Heart left ventricle (tissue), 16 donors: ENCODE measurements around the gene HNRNPDL. TPM values are rescaled to one million over a fixed set of nuclear protein-coding genes. Genes with fewer than 3 reads are reported as not detected.
A peak's percentile ranks its signal among the peaks of the same experiment; 100 is the strongest.

Experiments
- ATAC-seq, 4 donors: fragments of 200-7000 bp; cut with Tn5 transposase; one replicate each; pipeline ENCODE4 v1.9.1; 2020 to 2022; ENCODE audit warnings: moderate library complexity in 4 of 4, mild to moderate bottlenecking in 3 of 4, moderate number of reproducible peaks in 1 of 4
- DNase-seq, 5 donors: peaks; one replicate each; pipeline ENCODE4 v3.0.0-alpha.2; 2020
- H3K27ac ChIP-seq, 12 donors: fragments of 200-600 bp; sonication (generic) in 4 of 12; one replicate each; pipeline versions ENCODE4 v1.5.0 to v1.8.0; 2016 to 2022; ENCODE audit warnings: mild to moderate bottlenecking in 2 of 12
- H3K27me3 ChIP-seq, 9 donors: fragments of 200-600 bp; sonication (generic) in 2 of 9; one replicate each; pipeline versions ENCODE4 v1.5.1 to v1.8.0; 2016 to 2022; ENCODE audit warnings: mild to moderate bottlenecking in 3 of 9
- H3K36me3 ChIP-seq, 9 donors: fragments of 200-600 bp; sonication (generic) in 2 of 9; one replicate each; pipeline versions ENCODE4 v1.5.0 to v1.8.0; 2018 to 2022; ENCODE audit warnings: mild to moderate bottlenecking in 2 of 9
- H3K4me1 ChIP-seq, 12 donors: fragments of 200-600 bp; sonication (generic) in 4 of 12; one replicate each; pipeline versions ENCODE4 v1.5.0 to v1.8.0; 2016 to 2022; ENCODE audit warnings: mild to moderate bottlenecking in 3 of 12
- H3K4me3 ChIP-seq, 12 donors: fragments of 200-600 bp; sonication (generic) in 4 of 12; one replicate each; pipeline versions ENCODE4 v1.5.0 to v1.8.0; 2017 to 2022; ENCODE audit warnings: mild to moderate bottlenecking in 9 of 12, moderate library complexity in 4 of 12
- H3K9me3 ChIP-seq, 12 donors: fragments of 200-600 bp; sonication (generic) in 4 of 12; one replicate each; pipeline versions ENCODE4 v1.5.0 to v1.8.0; 2016 to 2022; ENCODE audit warnings: mild to moderate bottlenecking in 1 of 12
- POLR2A ChIP-seq, 2 donors: fragments of 450-650 bp; IDR thresholded peaks; one replicate each; pipeline ENCODE4 v1.6.1; 2017; ENCODE audit warnings: antibody characterized with exemption in 2 of 2, mild to moderate bottlenecking in 2 of 2, moderate library complexity in 2 of 2
- WGBS, 4 donors: extraction: QIAGEN DNeasy Blood & Tissue Kit in 2 of 4; methylation state at CpG; one replicate each; pipeline versions ENCODE4 v1.1.5 to v1.1.7; 2013 to 2018; 5-methylcytosine and 5-hydroxymethylcytosine counted together
- intact Hi-C, 10 donors: fragments of 100-400 bp; cut with DNase I; formaldehyde crosslinking; loops; one replicate each; pipeline versions ENCODE4 v1.11.1 to v1.14.2; 2022
- polyA plus RNA-seq, 2 donors: library from polyadenylated mRNA; stranded (reverse); fragments of 200-250 nt; gene quantifications; one replicate each; pipeline ENCODE4 v1.2.3, GENCODE V29; 2013
- total RNA-seq, 9 donors: library from RNA; depleted of rRNA in 2 of 9; stranded (reverse); fragments of >200 nt in 2 of 9; fragmentation: NEBNext Ultra II Directional in 3 of 9; extraction: Animal tissue kit (Norgen Biotek cat#: 25700) in 3 of 9; gene quantifications; one replicate each; pipeline versions ENCODE4 v1.1.0 to v1.2.4, GENCODE V29; 2016 to 2023
- TF ChIP-seq, protein P1 (sequence below), 12 donors: fragments of 200-600 bp; sonication (generic) in 4 of 12; IDR thresholded peaks; one replicate each; pipeline versions ENCODE4 v1.5.0 to v1.8.0; 2018 to 2022; ENCODE audit warnings: antibody characterized with exemption in 12 of 12, mild to moderate bottlenecking in 5 of 12
- donor health status: ischemic (EF 13 %, LVEDD 7.1; RV severe dilation, severe dysfunction).
- donor health status: healthy with polysubstance abuse.
- donor health status: DM: no; HTN: yes; CAD: no.
- donor health status: DM: no; HTN: no; CAD: no.
- donor health status: ischemic (EF 25% LVEDD 6.9; RV normal size, moderate dysfunction).
- donor health status: ischemic (EF 25% LVEDD 5.7; RV mildly dilated, moderate dysfunction).
- donor health status: healthy.
- donor health status: DM: yes; HTN: yes; CAD: no.
- donor health status: ischemic (EF 35%, LVEDD 5.7; RV mildly dilated, moderate dysfunction).
- donor health status: nonischemic (EF 11% LVEDD 7.7; RV severe dilation, severe dysfunction).
- donor health status: DM: yes; HTN: yes; CAD: no.
- donor health status: PGD.
- donor health status: ischemic (EF 29% LVEDD 5.4; RV normal size, mild dysfunction).
- donor health status: nonischemic (EF 23%, LVEDD 6.1; RV moderate dilation, normal function).

HNRNPDL gene
- total and polyA plus RNA-seq, 11 donors: 90.8 to 236 (median 142) TPM

DNA sequence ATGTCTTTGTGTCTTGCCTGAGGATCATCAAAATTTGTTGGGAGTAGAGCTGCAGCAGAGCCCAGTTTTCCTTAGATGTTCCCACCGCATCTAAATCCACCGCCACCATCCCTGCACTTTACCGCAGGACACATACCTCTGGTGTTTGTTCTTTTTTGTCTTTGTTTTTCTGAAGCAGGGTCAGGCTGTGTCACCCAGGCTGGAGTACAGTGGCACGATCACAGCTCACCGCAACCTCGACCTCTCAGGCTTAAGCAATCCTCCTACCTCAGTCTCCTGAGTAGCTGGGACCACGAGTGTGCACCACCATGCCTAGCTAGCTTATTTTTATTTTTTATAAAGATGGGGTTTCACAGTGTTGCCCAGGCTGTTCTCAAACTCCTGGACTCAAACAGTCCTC lies 4.7 kb upstream of the HNRNPDL start:
- Histone ChIP-seq H3K4me1 (peaks cover 0 to 21% (median 7%) of the 10 kb centered on the region in 12 donors), H3K36me3 (peaks cover 0 to 5% (median 0%) of the 10 kb centered on the region in 9 donors), H3K9me3 (no peaks in the 10 kb centered on the region), H3K4me3 (no peak overlapping the region), H3K27ac (no peak overlapping the region), H3K27me3 (no peaks in the 10 kb centered on the region)
- ATAC-seq: no peak
- 95 to 97% (median 97%) methylated on average over 7 of the region's 7 CpGs for WGBS, 4 donors
- intact Hi-C loops: loop anchor here in 3 of 10 donors (5.0 to 10.0 kb wide), 3 partner anchors 150 to 602 kb away; partner anchors contain the start of genes COPS4 (in 1 of the 3) and LIN54 (in 1 of the 3)
- no peak for DNase-seq
- TF ChIP-seq, protein P1, sequence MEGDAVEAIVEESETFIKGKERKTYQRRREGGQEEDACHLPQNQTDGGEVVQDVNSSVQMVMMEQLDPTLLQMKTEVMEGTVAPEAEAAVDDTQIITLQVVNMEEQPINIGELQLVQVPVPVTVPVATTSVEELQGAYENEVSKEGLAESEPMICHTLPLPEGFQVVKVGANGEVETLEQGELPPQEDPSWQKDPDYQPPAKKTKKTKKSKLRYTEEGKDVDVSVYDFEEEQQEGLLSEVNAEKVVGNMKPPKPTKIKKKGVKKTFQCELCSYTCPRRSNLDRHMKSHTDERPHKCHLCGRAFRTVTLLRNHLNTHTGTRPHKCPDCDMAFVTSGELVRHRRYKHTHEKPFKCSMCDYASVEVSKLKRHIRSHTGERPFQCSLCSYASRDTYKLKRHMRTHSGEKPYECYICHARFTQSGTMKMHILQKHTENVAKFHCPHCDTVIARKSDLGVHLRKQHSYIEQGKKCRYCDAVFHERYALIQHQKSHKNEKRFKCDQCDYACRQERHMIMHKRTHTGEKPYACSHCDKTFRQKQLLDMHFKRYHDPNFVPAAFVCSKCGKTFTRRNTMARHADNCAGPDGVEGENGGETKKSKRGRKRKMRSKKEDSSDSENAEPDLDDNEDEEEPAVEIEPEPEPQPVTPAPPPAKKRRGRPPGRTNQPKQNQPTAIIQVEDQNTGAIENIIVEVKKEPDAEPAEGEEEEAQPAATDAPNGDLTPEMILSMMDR (IDR thresholded peaks at IDR 0.05): no peak
- TF ChIP-seq POLR2A (IDR thresholded peaks at IDR 0.05): no peak

DNA sequence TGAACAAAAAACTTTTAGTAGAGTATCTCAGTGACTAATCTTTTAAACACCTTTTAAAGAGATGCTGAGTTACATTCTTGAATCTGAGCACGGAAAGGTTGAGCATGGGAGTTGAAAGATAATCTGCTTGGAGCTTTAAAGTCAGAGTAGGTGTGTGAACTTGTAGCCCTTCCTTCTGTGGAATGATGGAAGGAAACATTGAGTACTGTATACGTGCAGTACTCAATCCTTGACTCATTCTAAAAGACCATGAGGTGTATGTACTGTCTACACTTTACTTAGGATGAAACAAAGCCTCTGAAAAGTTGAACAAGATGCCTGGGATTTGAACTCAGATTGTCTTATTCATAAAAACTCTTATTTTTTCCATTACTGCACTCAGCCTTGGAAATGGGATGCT lies 3.5 kb upstream of the HNRNPDL start:
- ATAC-seq (no peak), DNase-seq (no peak)
- Histone ChIP-seq H3K27ac (no peak overlapping the region), H3K4me1 (peaks cover 0 to 21% (median 7%) of the 10 kb centered on the region in 12 donors), H3K4me3 (no peak overlapping the region), H3K36me3 (peaks cover 0 to 5% (median 0%) of the 10 kb centered on the region in 9 donors), H3K27me3 (no peaks in the 10 kb centered on the region), H3K9me3 (no peaks in the 10 kb centered on the region)
- intact Hi-C loops: loop anchor here in 3 of 10 donors (5.0 to 10.0 kb wide), 3 partner anchors 149 to 604 kb away; partner anchors contain the start of genes COPS4 (in 1 of the 3) and LIN54 (in 1 of the 3)
- 61 to 79% (median 74%) methylated on average over 2 of the region's 2 CpGs for WGBS, 4 donors
- TF ChIP-seq, protein P1 (IDR thresholded peaks at IDR 0.05): no peak
- TF ChIP-seq POLR2A (IDR thresholded peaks at IDR 0.05): no peak

DNA sequence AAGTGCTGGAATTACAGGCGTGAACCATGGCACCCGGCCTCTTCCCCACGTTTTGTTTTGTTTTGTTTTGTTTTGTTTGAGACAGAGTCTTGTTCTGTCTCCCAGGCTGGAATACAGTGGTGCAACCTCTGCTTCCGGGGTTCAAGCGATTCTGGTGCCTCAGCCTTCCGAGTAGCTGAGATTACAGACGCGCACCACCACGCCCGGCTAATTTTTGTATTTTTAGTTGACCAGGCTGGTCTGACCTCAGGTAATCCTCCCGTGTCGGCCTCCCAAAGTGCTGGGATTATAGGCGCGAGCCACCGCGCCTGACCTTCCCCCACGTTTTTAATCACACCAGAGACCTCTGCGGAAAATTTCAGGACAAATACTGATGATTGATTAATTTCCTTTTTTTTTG lies 2.3 kb upstream of the HNRNPDL start:
- intact Hi-C loops: loop anchor here in 3 of 10 donors (5.0 to 10.0 kb wide), 3 partner anchors 148 to 605 kb away; partner anchors contain the start of genes COPS4 (in 1 of the 3) and LIN54 (in 1 of the 3)

DNA sequence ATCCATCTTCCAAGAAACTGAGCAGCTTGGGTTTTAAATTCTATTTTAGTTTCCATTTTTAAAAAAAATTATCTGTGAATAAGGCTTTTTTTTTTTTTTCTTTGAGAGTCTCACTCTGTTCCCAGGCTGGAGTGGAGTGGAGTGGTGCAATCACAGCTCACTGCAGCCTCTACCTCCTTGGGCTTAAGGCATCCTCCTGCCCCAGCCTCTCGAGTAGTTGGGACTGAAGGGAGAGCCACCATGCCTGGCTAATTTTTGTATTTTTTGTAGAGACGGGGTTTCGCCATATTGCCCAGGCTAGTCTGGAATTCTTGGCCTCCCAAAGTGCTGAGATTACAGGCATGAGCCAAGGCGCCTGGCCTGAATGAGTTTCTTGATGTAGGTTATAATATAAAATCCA lies 1.6 kb upstream of the HNRNPDL start:
- intact Hi-C loops: loop anchor here in 3 of 10 donors (5.0 to 10.0 kb wide), 3 partner anchors 147 to 605 kb away; partner anchors contain the start of genes COPS4 (in 1 of the 3) and LIN54 (in 1 of the 3)
- no peak overlapping the region for H3K27ac ChIP-seq
- no peaks in the 10 kb centered on the region for H3K9me3 ChIP-seq
- H3K4me1 ChIP-seq: peaks cover 0 to 36% (median 20%) of the 10 kb centered on the region in 12 donors
- H3K36me3 ChIP-seq: peaks cover 0 to 18% (median 12%) of the 10 kb centered on the region in 9 donors
- WGBS, 4 donors: 93 to 97% (median 95%) methylated on average over 4 of the region's 4 CpGs
- DNase-seq (no peak), ATAC-seq (no peak)
- TF ChIP-seq, protein P1 (IDR thresholded peaks at IDR 0.05): no peak
- TF ChIP-seq POLR2A (IDR thresholded peaks at IDR 0.05): no peak
- H3K4me3 ChIP-seq: peak overlapping the region in 4 of 12 donors; percentile 83 to 97 (median 86)
- H3K27me3 ChIP-seq: no peaks in the 10 kb centered on the region

More for the DNA sequence above, 2.3 kb upstream of the HNRNPDL start:
- no peak for ATAC-seq
- TF ChIP-seq, protein P1 (IDR thresholded peaks at IDR 0.05): no peak
- TF ChIP-seq POLR2A (IDR thresholded peaks at IDR 0.05): no peak
- Histone ChIP-seq H3K27me3 (no peaks in the 10 kb centered on the region), H3K27ac (no peak overlapping the region), H3K9me3 (no peaks in the 10 kb centered on the region), H3K36me3 (peaks cover 0 to 10% (median 4%) of the 10 kb centered on the region in 9 donors), H3K4me3 (no peak overlapping the region), H3K4me1 (peaks cover 0 to 29% (median 13%) of the 10 kb centered on the region in 12 donors)
- WGBS, 4 donors: 89 to 92% (median 90%) methylated on average over 18 of the region's 18 CpGs
- DNase-seq: no peak
